Thoracic aorta (tissue), 2 donors: ENCODE data around the gene ARHGAP6. TPM values are rescaled to one million over a fixed set of nuclear protein-coding genes. Genes with fewer than 3 reads are reported as not detected.
A peak's percentile ranks its signal among the peaks of the same experiment; 100 is the strongest.

Experiments
- ATAC-seq: fragments of 150-250 bp; one replicate; pipeline ENCODE4 v1.8.0; 2017; ENCODE audit warnings: low read depth; ENCODE audit not compliant: insufficient number of reproducible peaks, low FRiP score
- DNase-seq: peaks from one replicate; pipeline ENCODE4 v3.0.0-alpha.2; 2020; ENCODE audit warnings: low spot score
- H3K27ac ChIP-seq, 2 donors: fragments of 200-600 bp; sonication (generic); 1 replicate in 1 of 2; 2 replicates in 1 of 2; pipeline ENCODE4 v1.5.1; 2016; ENCODE audit warnings: mild to moderate bottlenecking in 2 of 2, moderate library complexity in 2 of 2
- H3K27me3 ChIP-seq: fragments of 200-600 bp; sonication (generic); replicated peaks from 2 replicates; pipeline ENCODE4 v1.6.0; 2016; ENCODE audit warnings: mild to moderate bottlenecking; ENCODE audit not compliant: insufficient read depth
- H3K36me3 ChIP-seq: fragments of 200-600 bp; sonication (generic); one replicate; pipeline ENCODE4 v1.5.1; 2016
- H3K4me1 ChIP-seq, 2 donors: fragments of 200-600 bp; sonication (generic); 1 replicate in 1 of 2; 2 replicates in 1 of 2; pipeline versions ENCODE4 v1.5.1 to v1.6.0; 2016; ENCODE audit warnings: low read depth in 2 of 2, mild to moderate bottlenecking in 1 of 2; ENCODE audit not compliant: control insufficient read depth in 1 of 2
- H3K4me3 ChIP-seq: fragments of 200-600 bp; sonication (generic); 2 replicates; pipeline ENCODE4 v1.5.1; 2016; ENCODE audit warnings: mild to moderate bottlenecking
- H3K9me3 ChIP-seq: fragments of 200-600 bp; sonication (generic); 2 replicates; pipeline ENCODE4 v1.5.1; 2016
- total RNA-seq, 2 donors: library from RNA; depleted of rRNA; stranded (reverse); fragments of >200 nt; gene quantifications; one replicate each; pipeline versions ENCODE4 v1.1.0 to v1.2.3, GENCODE V29; 2016
- TF ChIP-seq, protein P1 (sequence below): fragments of 200-600 bp; sonication (generic); IDR thresholded peaks from one replicate; pipeline ENCODE4 v1.5.1; 2019; ENCODE audit warnings: antibody characterized with exemption

The ARHGAP6 gene
- total RNA-seq, 2 donors from 2014 or later: 14.6 to 22.3 TPM

DNA sequence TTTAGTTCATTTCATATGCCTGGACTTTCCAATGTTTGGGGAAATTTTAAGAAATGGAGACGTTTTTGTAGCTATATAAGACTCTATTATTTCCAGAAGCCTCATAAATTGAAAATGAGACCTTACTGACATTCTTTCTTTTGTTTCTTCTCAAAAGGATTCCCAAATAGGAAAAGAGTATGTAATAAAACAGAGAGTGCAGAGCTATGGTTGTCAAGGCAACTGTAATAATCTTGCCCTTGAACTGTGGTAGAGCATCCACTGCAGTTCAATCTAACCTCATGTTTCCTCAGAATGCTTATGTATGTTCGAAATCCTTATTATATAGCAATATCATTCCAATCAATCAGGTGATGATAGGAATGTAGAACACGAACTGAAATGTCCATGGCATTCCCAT, 318.4 kb downstream of the ARHGAP6 start:
- Histone ChIP-seq H3K4me1 (peaks cover 3 to 22% of the 10 kb centered on the region in 2 donors), H3K27me3 (no peaks in the 10 kb centered on the region), H3K36me3 (no peaks in the 10 kb centered on the region), H3K27ac (no peak overlapping the region), H3K9me3 (no peaks in the 10 kb centered on the region), H3K4me3 (no peak overlapping the region)
- TF ChIP-seq, protein P1, sequence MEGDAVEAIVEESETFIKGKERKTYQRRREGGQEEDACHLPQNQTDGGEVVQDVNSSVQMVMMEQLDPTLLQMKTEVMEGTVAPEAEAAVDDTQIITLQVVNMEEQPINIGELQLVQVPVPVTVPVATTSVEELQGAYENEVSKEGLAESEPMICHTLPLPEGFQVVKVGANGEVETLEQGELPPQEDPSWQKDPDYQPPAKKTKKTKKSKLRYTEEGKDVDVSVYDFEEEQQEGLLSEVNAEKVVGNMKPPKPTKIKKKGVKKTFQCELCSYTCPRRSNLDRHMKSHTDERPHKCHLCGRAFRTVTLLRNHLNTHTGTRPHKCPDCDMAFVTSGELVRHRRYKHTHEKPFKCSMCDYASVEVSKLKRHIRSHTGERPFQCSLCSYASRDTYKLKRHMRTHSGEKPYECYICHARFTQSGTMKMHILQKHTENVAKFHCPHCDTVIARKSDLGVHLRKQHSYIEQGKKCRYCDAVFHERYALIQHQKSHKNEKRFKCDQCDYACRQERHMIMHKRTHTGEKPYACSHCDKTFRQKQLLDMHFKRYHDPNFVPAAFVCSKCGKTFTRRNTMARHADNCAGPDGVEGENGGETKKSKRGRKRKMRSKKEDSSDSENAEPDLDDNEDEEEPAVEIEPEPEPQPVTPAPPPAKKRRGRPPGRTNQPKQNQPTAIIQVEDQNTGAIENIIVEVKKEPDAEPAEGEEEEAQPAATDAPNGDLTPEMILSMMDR: no peak
- DNase-seq (no peak), ATAC-seq (no peak)

DNA sequence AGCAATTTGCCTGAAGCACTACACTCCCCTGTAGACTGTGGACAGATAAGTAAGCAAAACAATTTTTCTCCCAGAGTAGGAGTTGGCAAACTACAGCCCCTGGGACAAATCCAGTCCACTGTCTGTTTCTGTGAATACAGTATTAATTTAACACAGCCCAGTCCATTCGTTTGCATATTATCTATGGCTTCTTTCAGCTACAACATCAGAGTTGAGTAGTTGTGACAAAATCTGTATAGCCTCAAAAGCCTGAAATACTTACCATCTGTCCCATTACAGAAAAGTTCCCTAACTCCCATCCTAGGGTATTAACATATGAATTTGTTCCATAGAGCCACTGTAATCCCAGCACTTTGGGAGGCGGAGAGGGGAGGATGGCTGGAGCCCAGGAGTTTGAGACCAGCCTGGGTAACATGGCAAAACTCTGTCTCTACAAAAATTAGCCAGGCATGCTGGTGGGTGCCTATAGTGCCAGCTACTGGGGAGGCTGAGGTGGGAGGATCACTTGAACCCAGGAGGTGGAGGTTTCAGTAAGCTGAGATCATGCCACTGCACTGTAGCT, 319.5 kb downstream of the ARHGAP6 start:
- peaks cover 3 to 20% of the 10 kb centered on the region in 2 donors for H3K4me1 ChIP-seq
- no peak overlapping the region for H3K4me3 ChIP-seq
- no peaks in the 10 kb centered on the region for H3K36me3 ChIP-seq
- TF ChIP-seq, protein P1: no peak
- ATAC-seq (no peak), DNase-seq (no peak)
- no peak overlapping the region for H3K27ac ChIP-seq
- H3K27me3 ChIP-seq: no peaks in the 10 kb centered on the region
- no peaks in the 10 kb centered on the region for H3K9me3 ChIP-seq

DNA sequence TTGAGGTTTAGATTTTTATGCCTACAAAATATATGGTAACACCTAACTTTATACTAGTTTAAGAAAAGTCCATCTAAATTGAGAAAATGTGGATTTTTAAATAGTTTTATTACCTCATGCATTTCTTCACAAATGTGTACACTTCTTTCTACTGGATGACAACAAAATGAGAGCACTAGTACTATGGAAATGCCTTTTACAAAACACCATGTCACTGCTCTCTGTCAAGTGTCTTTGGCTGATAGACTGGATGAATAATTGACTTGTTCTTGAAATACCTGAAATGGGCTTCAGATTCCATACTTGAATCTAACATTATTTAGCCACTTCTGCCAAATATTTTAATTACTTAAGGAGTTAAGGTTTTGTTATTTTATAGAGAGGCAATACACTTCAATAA, 323.0 kb downstream of the ARHGAP6 start:
- Histone ChIP-seq H3K27me3 (no peaks in the 10 kb centered on the region), H3K4me1 (peaks cover 3 to 9% of the 10 kb centered on the region in 2 donors), H3K36me3 (no peaks in the 10 kb centered on the region), H3K4me3 (no peak overlapping the region), H3K9me3 (no peaks in the 10 kb centered on the region), H3K27ac (no peak overlapping the region)
- ATAC-seq (no peak), DNase-seq (no peak)
- TF ChIP-seq, protein P1: no peak

- DNase-seq: peak; percentile 63
- no peaks in the 10 kb centered on the region for H3K27me3 ChIP-seq
- no peak for ATAC-seq
- H3K4me3 ChIP-seq: peak overlapping the region; percentile 36
- H3K36me3 ChIP-seq: no peaks in the 10 kb centered on the region
- no peaks in the 10 kb centered on the region for H3K9me3 ChIP-seq
- TF ChIP-seq, protein P1: no peak
- peak overlapping the region in 1 of 2 donors; percentile 59 for H3K27ac ChIP-seq
- H3K4me1 ChIP-seq: peaks cover 3 to 9% of the 10 kb centered on the region in 2 donors
Measured at GRCh38 chrX:11341274-11342201, 324.2 kb downstream of the ARHGAP6 start.

DNA sequence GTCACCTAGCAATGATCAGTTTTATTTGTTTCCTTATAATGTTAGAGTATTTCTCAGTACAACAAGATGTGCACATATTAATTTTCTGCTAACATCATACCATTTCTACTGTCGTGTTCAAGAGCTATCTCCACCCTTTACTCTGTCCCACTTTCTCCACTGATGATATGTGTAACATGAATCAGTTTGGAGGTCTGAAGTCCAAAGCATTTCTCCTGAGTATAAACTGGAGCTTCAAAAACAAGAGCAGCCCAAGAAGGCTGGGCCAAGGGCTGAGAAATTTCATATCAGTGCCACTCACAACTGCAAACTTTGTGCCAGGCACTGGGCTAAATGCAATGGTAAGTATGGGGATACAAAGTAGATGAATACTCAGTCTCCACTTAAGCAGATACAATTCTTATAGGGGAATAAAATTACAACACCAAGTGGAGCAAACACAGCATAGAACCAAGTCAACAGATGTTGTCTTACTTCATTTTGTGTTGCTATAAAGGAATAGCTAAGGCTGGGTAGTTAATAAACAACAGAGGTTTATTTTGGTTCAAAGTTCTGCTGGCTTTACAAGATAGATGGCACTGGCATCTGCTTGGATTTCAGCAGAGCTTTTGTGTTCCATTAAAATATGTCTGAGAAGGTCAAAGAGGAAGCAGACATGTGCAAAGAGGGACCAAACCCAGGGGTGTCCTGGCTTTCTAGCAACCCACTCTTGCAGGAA, 328.3 kb downstream of the ARHGAP6 start:
- DNase-seq: no peak
- TF ChIP-seq, protein P1: no peak
- no peaks in the 10 kb centered on the region for H3K36me3 ChIP-seq
- no peak for ATAC-seq
- H3K4me3 ChIP-seq: no peak overlapping the region
- H3K4me1 ChIP-seq: peaks cover 0 to 9% of the 10 kb centered on the region in 2 donors
- H3K9me3 ChIP-seq: no peaks in the 10 kb centered on the region
- no peaks in the 10 kb centered on the region for H3K27me3 ChIP-seq
- no peak overlapping the region for H3K27ac ChIP-seq
